Endothelial cell (in vitro differentiated cells): ENCODE data around the gene AGL. TPM values are rescaled to one million over a fixed set of nuclear protein-coding genes. Genes with fewer than 3 reads are reported as not detected.
"Not testable (repeated sequence)": the region's sequence is repeated elsewhere in the genome, so short reads cannot be mapped to it uniquely, and the experiment has no call there.

Experiments used
- DNase-seq: peaks from one replicate; pipeline ENCODE4 v3.0.0; 2021; ENCODE audit warnings: low spot score
- H3K27ac Mint-ChIP-seq: one replicate; pipeline ENCODE4 v1.8.0; 2021; ENCODE audit warnings: mixed read lengths, inconsistent platforms; ENCODE audit not compliant: unreplicated experiment
- H3K27me3 Mint-ChIP-seq: one replicate; pipeline ENCODE4 v1.8.0; 2021; ENCODE audit warnings: mild to moderate bottlenecking, moderate library complexity, mixed read lengths, inconsistent platforms; ENCODE audit not compliant: unreplicated experiment
- H3K36me3 Mint-ChIP-seq: one replicate; pipeline ENCODE4 v1.8.0; 2021; ENCODE audit warnings: mild to moderate bottlenecking, low read depth, mixed read lengths, inconsistent platforms; ENCODE audit not compliant: unreplicated experiment
- H3K4me1 Mint-ChIP-seq: one replicate; pipeline ENCODE4 v1.8.0; 2021; ENCODE audit warnings: mild to moderate bottlenecking, mixed read lengths, inconsistent platforms; ENCODE audit not compliant: unreplicated experiment
- H3K4me3 Mint-ChIP-seq: one replicate; pipeline ENCODE4 v1.8.0; 2021; ENCODE audit warnings: mild to moderate bottlenecking, mixed read lengths, inconsistent platforms; ENCODE audit not compliant: unreplicated experiment
- H3K9me3 Mint-ChIP-seq: one replicate; pipeline ENCODE4 v1.8.0; 2021; ENCODE audit warnings: mixed read lengths, inconsistent platforms; ENCODE audit not compliant: unreplicated experiment
- CTCF ChIP-seq: fragments of 200-600 bp; sonication (generic); IDR thresholded peaks from one replicate; pipeline ENCODE4 v1.5.0; 2021; ENCODE audit warnings: antibody characterized with exemption; ENCODE audit not compliant: unreplicated experiment
- total RNA-seq: library from RNA; stranded (reverse); fragmentation: NEBNext Ultra II Directional; extraction: Animal tissue kit (Norgen Biotek cat#: 25700); gene quantifications from one replicate; pipeline ENCODE4 v1.2.1, GENCODE V29; 2021; ENCODE audit not compliant: unreplicated experiment

AGL gene
- total RNA-seq, 1 donor from 2014 or later, result 26.7 TPM

- H3K9me3 Mint-ChIP-seq, result no peaks in the 10 kb centered on the region
- H3K27me3 Mint-ChIP-seq, result peaks cover 3% of the 10 kb centered on the region
- no peak for TF ChIP-seq CTCF
- H3K4me3 Mint-ChIP-seq, result no peak overlapping the region
- peaks cover 8% of the 10 kb centered on the region for H3K36me3 Mint-ChIP-seq
- no peak overlapping the region for H3K27ac Mint-ChIP-seq
- no peak for DNase-seq
- H3K4me1 Mint-ChIP-seq, result peaks cover 6% of the 10 kb centered on the region
These were observed 6.4 kb upstream of the AGL start for GRCh38 chr1:99843760-99844159.

GRCh38 chr1:99845201-99845600, 5.0 kb upstream of the AGL start:
- DNase-seq, H3K4me3 Mint-ChIP-seq, H3K9me3 Mint-ChIP-seq, H3K36me3 Mint-ChIP-seq, H3K4me1 Mint-ChIP-seq, H3K27me3 Mint-ChIP-seq, H3K27ac Mint-ChIP-seq: not testable (repeated sequence)

GRCh38 chr1:99849413-99849743, 783 bp upstream of the AGL start:
- peak overlapping the region; percentile 97 for H3K4me3 Mint-ChIP-seq
- peak overlapping the region; percentile 92 for H3K27ac Mint-ChIP-seq
- peaks cover 3% of the 10 kb centered on the region for H3K27me3 Mint-ChIP-seq
- H3K4me1 Mint-ChIP-seq, result peaks cover 11% of the 10 kb centered on the region
- peaks cover 6% of the 10 kb centered on the region for H3K36me3 Mint-ChIP-seq
- DNase-seq, result no peak
- no peak for TF ChIP-seq CTCF
- no peaks in the 10 kb centered on the region for H3K9me3 Mint-ChIP-seq

GRCh38 chr1:99850459-99851291, 514 bp downstream of the AGL start:
- Mint-ChIP-seq H3K36me3 (peaks cover 10% of the 10 kb centered on the region), H3K27ac (peak overlapping the region; percentile 92), H3K4me3 (peak overlapping the region; percentile 96), H3K9me3 (no peaks in the 10 kb centered on the region), H3K27me3 (peaks cover 3% of the 10 kb centered on the region), H3K4me1 (peaks cover 11% of the 10 kb centered on the region)
- DNase-seq, result no peak
- no peak for TF ChIP-seq CTCF

- H3K9me3 Mint-ChIP-seq, result no peaks in the 10 kb centered on the region
- peaks cover 11% of the 10 kb centered on the region for H3K4me1 Mint-ChIP-seq
- H3K36me3 Mint-ChIP-seq, result peaks cover 10% of the 10 kb centered on the region
- no peak overlapping the region for H3K27ac Mint-ChIP-seq
- no peak for DNase-seq
- H3K4me3 Mint-ChIP-seq, result peak overlapping the region; percentile 16
- TF ChIP-seq CTCF, result no peak
- peaks cover 3% of the 10 kb centered on the region for H3K27me3 Mint-ChIP-seq
These were observed 1.8 kb downstream of the AGL start for GRCh38 chr1:99851850-99852454.
